ENCODE results near the gene SLC25A46.
"Not testable (repeated sequence)": the region's sequence is repeated elsewhere in the genome, so short reads cannot be mapped to it uniquely, and the experiment has no call there.

GRCh38 chr5:110731499-110731898 is 7.3 kb upstream of the SLC25A46 start:
- not testable (repeated sequence) for TF ChIP-seq POLR2A, CTCF (IDR thresholded peaks at IDR 0.05)

Data from testis (tissue), 2 donors.